HFFc6 (cell line): ENCODE data around the gene PSMD1. TPM values are rescaled to one million over a fixed set of nuclear protein-coding genes. Genes with fewer than 3 reads are reported as not detected.

ENCODE experiments used
- DNase-seq: peaks from one replicate; pipeline ENCODE4 v3.0.0-alpha.2; 2018
- H3K27ac Mint-ChIP-seq: 2 replicates; pipeline ENCODE4 v1.8.0; 2020; ENCODE audit warnings: mild to moderate bottlenecking, mixed read lengths
- H3K27me3 Mint-ChIP-seq: 2 replicates; pipeline ENCODE4 v1.8.0; 2021; ENCODE audit warnings: mild to moderate bottlenecking, moderate library complexity, mixed read lengths; ENCODE audit not compliant: insufficient read depth
- H3K36me3 Mint-ChIP-seq: 2 replicates; pipeline ENCODE4 v1.8.0; 2021; ENCODE audit warnings: low read depth, mixed read lengths
- H3K4me1 Mint-ChIP-seq: 2 replicates; pipeline ENCODE4 v1.8.0; 2020; ENCODE audit warnings: low read depth, mixed read lengths
- H3K4me3 Mint-ChIP-seq: 2 replicates; pipeline ENCODE4 v1.8.0; 2020; ENCODE audit warnings: mild to moderate bottlenecking, moderate library complexity, mixed read lengths
- H3K9me3 Mint-ChIP-seq: 2 replicates; pipeline ENCODE4 v1.8.0; 2020; ENCODE audit warnings: mild to moderate bottlenecking, mixed read lengths
- CTCF ChIP-seq: fragments of 200-600 bp; sonication (generic); IDR thresholded peaks from 2 replicates; pipeline ENCODE4 v1.5.0; 2021; ENCODE audit warnings: antibody characterized with exemption, mild to moderate bottlenecking
- total RNA-seq, 6 experiments: library from RNA; stranded (reverse); fragmentation: NEBNext Ultra II Directional; extraction: Animal tissue kit (Norgen Biotek cat#: 25700); gene quantifications; 2 replicates in 1 of 6; 3 replicates in 5 of 6; pipeline ENCODE4 v1.2.3, GENCODE V29; 2021

Gene PSMD1
- total RNA-seq, 6 experiments from 2014 or later, result 139 to 200 (median 167) TPM

DNA sequence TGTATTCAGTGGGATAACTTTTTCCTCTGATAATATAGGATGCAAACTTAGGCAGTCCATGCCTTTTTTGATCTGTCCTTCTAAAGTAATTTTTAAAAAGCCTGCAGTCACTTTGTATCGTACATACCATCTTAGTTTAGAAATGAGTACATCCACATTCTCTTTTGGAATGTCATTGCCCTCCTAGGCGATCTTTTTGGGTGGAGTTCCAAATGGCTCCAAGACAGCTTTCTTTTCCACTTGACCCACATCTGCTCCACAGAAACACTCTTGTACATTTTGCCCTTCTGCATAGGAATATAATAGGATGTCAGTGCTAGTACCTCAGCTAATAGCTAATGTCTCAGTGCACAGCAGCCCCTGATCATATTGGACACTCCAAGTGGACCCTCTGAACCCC lies 90.0 kb downstream of the PSMD1 start:
- no peak for TF ChIP-seq CTCF
- peaks cover 1% of the 10 kb centered on the region; the same call in 1 of the 2 replicates for H3K27me3 Mint-ChIP-seq
- H3K36me3 Mint-ChIP-seq, result peaks cover 44% of the 10 kb centered on the region
- H3K4me1 Mint-ChIP-seq, result peaks cover 39% of the 10 kb centered on the region
- H3K27ac Mint-ChIP-seq, result peak overlapping the region; percentile 25
- DNase-seq, result no peak
- H3K9me3 Mint-ChIP-seq, result no peaks in the 10 kb centered on the region
- H3K4me3 Mint-ChIP-seq, result peak overlapping the region; percentile 37

DNA sequence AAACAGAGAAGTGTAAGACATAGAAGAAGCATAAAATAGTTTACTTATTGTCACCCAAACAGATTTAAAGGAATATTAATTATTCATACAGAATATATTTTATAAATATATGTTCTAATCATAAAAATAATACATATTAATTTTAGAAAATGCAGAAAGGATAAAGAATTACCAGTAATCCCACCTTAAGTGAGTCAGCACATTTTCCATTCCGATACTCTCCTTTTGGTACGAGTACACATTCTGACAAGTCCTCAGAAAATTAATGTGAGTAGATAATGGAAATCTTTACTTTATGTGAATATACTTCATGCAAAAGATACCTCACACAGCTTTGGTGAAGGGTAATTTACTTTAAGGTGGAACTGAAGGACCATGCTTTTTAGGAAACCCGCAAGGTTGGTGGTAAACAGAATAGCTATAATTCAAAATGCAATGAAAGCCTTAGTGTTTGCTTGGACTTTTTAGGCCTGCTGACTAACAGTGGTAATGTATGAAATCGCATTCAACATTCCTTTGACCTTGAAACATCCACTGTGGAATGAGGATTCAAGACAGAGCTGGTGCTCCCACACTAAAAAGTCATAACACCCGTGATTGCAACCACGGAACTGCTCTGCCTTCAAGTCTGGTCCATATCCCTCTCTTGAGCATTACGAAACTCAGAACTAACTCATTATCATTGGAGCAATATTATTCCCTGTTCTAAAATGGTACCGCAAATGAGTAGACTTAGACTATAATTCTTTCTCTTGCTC lies 96.3 kb downstream of the PSMD1 start:
- peaks cover 23% of the 10 kb centered on the region for H3K36me3 Mint-ChIP-seq
- no peak for TF ChIP-seq CTCF
- peak; percentile 15 for DNase-seq
- peaks cover 31% of the 10 kb centered on the region for H3K4me1 Mint-ChIP-seq
- no peak overlapping the region; the same call in 1 of the 2 replicates for H3K27ac Mint-ChIP-seq
- no peaks in the 10 kb centered on the region; the same call in 1 of the 2 replicates for H3K27me3 Mint-ChIP-seq
- H3K9me3 Mint-ChIP-seq, result no peaks in the 10 kb centered on the region
- no peak overlapping the region for H3K4me3 Mint-ChIP-seq

- no peak overlapping the region; the same call in 1 of the 2 replicates for H3K4me3 Mint-ChIP-seq
- H3K4me1 Mint-ChIP-seq, result peaks cover 68% of the 10 kb centered on the region
- H3K36me3 Mint-ChIP-seq, result peaks cover 15% of the 10 kb centered on the region
- H3K27me3 Mint-ChIP-seq, result no peaks in the 10 kb centered on the region; the same call in 1 of the 2 replicates
- no peaks in the 10 kb centered on the region for H3K9me3 Mint-ChIP-seq
- peak overlapping the region; percentile 68 for H3K27ac Mint-ChIP-seq
- no peak for DNase-seq
- TF ChIP-seq CTCF, result no peak
Observed at GRCh38 chr2:231159306-231159705, 102.6 kb downstream of the PSMD1 start.

DNA sequence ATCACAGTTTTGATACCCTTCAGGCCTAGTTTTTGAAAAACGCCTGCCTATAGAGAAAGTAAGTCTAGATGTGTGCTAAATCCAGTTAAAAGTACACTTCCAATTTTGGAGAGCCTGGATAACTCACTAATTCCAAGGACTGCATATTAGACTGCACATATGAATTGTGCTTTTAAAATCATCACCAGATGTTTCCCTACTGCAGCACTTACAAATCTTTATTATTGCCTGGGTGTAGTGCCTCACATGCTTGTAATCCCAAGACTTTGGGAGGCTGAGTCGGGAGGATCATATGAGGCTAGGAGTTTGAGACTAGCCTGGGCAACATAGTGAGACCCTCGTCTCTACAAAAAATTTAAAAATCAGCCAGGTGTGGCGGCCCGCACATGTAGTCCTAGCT lies 104.0 kb downstream of the PSMD1 start:
- Mint-ChIP-seq H3K27ac (peak overlapping the region; percentile 95), H3K27me3 (no peaks in the 10 kb centered on the region; the same call in 1 of the 2 replicates), H3K9me3 (no peaks in the 10 kb centered on the region), H3K36me3 (peaks cover 28% of the 10 kb centered on the region), H3K4me1 (peaks cover 71% of the 10 kb centered on the region), H3K4me3 (peak overlapping the region; percentile 57)
- DNase-seq, result no peak
- no peak for TF ChIP-seq CTCF

GRCh38 chr2:231161252-231161839 lies 104.7 kb downstream of the PSMD1 start:
- H3K9me3 Mint-ChIP-seq, result no peaks in the 10 kb centered on the region
- TF ChIP-seq CTCF, result no peak
- H3K36me3 Mint-ChIP-seq, result peaks cover 35% of the 10 kb centered on the region
- peak overlapping the region; percentile 95 for H3K27ac Mint-ChIP-seq
- H3K4me1 Mint-ChIP-seq, result peaks cover 71% of the 10 kb centered on the region
- no peaks in the 10 kb centered on the region; the same call in 1 of the 2 replicates for H3K27me3 Mint-ChIP-seq
- no peak for DNase-seq
- H3K4me3 Mint-ChIP-seq, result peak overlapping the region; percentile 77
